ENCODE data around the gene SND1. TPM values are rescaled to one million over a fixed set of nuclear protein-coding genes. Genes with fewer than 3 reads are reported as not detected.

The SND1 gene
- total RNA-seq, 1 donor from 2014 or later, result 232 TPM

- FAIRE-seq, result no peak
- no peak for TF ChIP-seq CTCF (IDR thresholded peaks at IDR 0.05; ENCODE audit: insufficient read depth, low read length, severe bottlenecking)
These were observed 164.6 kb downstream of the SND1 start for GRCh38 chr7:127816354-127817190.

DNA sequence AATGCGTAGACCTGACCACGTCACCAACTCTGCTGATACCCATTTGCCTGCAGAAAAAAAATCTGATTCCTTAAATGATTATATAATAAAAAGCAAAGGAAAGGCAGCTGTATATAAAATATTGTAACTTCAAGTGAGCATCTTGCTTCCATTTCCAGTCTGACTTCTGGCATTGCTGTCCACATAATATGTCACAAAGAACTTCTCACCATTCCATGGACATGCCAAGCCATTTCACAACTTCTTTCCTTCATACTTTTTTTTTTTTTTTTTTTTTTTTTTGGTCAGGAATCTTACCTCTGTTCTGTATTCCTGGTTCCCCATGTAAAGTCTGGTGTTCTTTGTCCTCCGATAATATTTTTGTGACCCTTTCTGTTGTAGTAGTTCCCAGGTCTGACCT lies 165.5 kb downstream of the SND1 start:
- DNase-seq (ENCODE audit: low read depth) (no peak), FAIRE-seq (no peak)
- Histone ChIP-seq H3K36me3 (ENCODE audit: control insufficient read depth, insufficient read depth, low read length) (no peaks in the 10 kb centered on the region), H3K27me3 (ENCODE audit: control insufficient read depth, insufficient read depth, low read length) (no peaks in the 10 kb centered on the region), H3K4me3 (ENCODE audit: low read depth, low read length) (no peak overlapping the region)
- no peak for TF ChIP-seq CTCF (IDR thresholded peaks at IDR 0.05; ENCODE audit: insufficient read depth, low read length, severe bottlenecking)

More at GRCh38 chr7:127816354-127817190, 164.6 kb downstream of the SND1 start:
- Histone ChIP-seq H3K27me3 (ENCODE audit: control insufficient read depth, insufficient read depth, low read length) (no peaks in the 10 kb centered on the region), H3K4me3 (ENCODE audit: low read depth, low read length) (no peak overlapping the region), H3K36me3 (ENCODE audit: control insufficient read depth, insufficient read depth, low read length) (no peaks in the 10 kb centered on the region)
- DNase-seq (ENCODE audit: low read depth), result no peak

- no peaks in the 10 kb centered on the region for H3K36me3 ChIP-seq (ENCODE audit: control insufficient read depth, insufficient read depth, low read length)
- H3K27me3 ChIP-seq (ENCODE audit: control insufficient read depth, insufficient read depth, low read length), result no peaks in the 10 kb centered on the region
- H3K4me3 ChIP-seq (ENCODE audit: low read depth, low read length), result no peak overlapping the region
- no peak for TF ChIP-seq CTCF (IDR thresholded peaks at IDR 0.05; ENCODE audit: insufficient read depth, low read length, severe bottlenecking)
- FAIRE-seq (no peak), DNase-seq (ENCODE audit: low read depth) (no peak)
These were observed 166.3 kb downstream of the SND1 start for GRCh38 chr7:127818306-127818705.

- Histone ChIP-seq H3K27me3 (ENCODE audit: control insufficient read depth, insufficient read depth, low read length) (no peaks in the 10 kb centered on the region), H3K36me3 (ENCODE audit: control insufficient read depth, insufficient read depth, low read length) (no peaks in the 10 kb centered on the region), H3K4me3 (ENCODE audit: low read depth, low read length) (no peak overlapping the region)
- TF ChIP-seq CTCF (IDR thresholded peaks at IDR 0.05; ENCODE audit: insufficient read depth, low read length, severe bottlenecking), result no peak
- DNase-seq (ENCODE audit: low read depth) (peak; percentile 38), FAIRE-seq (no peak)
These were observed 168.2 kb downstream of the SND1 start for GRCh38 chr7:127819975-127820731.

DNA sequence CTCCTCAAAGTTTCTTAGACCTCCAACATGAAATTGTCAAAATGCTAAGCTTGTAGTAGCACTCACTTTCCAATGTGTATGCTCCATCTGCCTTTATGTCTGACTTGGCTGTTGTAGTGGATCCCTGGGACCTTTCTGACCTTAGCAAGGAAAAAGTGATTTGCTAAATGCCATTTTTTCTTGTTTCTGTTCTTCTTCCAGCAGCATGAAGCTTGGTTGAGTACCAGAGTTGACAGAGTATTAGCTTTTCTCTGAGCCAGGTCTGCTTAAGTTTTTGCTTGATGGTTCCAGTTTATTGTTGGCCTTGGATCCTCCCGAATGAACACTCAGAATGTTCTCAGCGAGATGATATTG lies 168.7 kb downstream of the SND1 start:
- no peak for TF ChIP-seq CTCF (IDR thresholded peaks at IDR 0.05; ENCODE audit: insufficient read depth, low read length, severe bottlenecking)
- DNase-seq (ENCODE audit: low read depth) (no peak), FAIRE-seq (no peak)
- H3K27me3 ChIP-seq (ENCODE audit: control insufficient read depth, insufficient read depth, low read length), result no peaks in the 10 kb centered on the region
- H3K36me3 ChIP-seq (ENCODE audit: control insufficient read depth, insufficient read depth, low read length), result no peaks in the 10 kb centered on the region
- no peak overlapping the region for H3K4me3 ChIP-seq (ENCODE audit: low read depth, low read length)

Measured in bronchial epithelial cell (primary cell).